Ishikawa (cell line): ENCODE measurements around the gene WWOX.

Experiments used
- CEBPB ChIP-seq: IDR thresholded peaks from 2 replicates; pipeline ENCODE4 v1.6.1; 2012
- EP300 ChIP-seq: IDR thresholded peaks from 2 replicates; pipeline ENCODE4 v1.6.1; 2012; ENCODE audit warnings: borderline replicate concordance
- REST ChIP-seq: IDR thresholded peaks from 2 replicates; pipeline ENCODE4 v1.6.1; 2012; ENCODE audit warnings: low read depth, mild to moderate bottlenecking
- TAF1 ChIP-seq: IDR thresholded peaks from 2 replicates; pipeline ENCODE4 v1.6.1; 2012; ENCODE audit warnings: low read depth, mild to moderate bottlenecking

- no peak for TF ChIP-seq EP300
- no peak for TF ChIP-seq CEBPB
- TF ChIP-seq TAF1: no peak
- no peak for TF ChIP-seq REST
Measured at GRCh38 chr16:78553268-78554039, 454.0 kb downstream of the WWOX start.
